Endothelial cell of umbilical vein (primary cell): ENCODE results near the gene RFPL1. TPM values are rescaled to one million over a fixed set of nuclear protein-coding genes. Genes with fewer than 3 reads are reported as not detected.

Experiments
- BruUV-seq: library from RNA; stranded (reverse); fragments of 400-500 nt; replicated peaks from 2 replicates; lab custom pipeline; 2021; lab: Mats Ljungman, UMichigan
- CTCF ChIA-PET: fragments of 300-600, 350-600 bp; sonication (Branson Sonifier 250); formaldehyde crosslinking; loops from one replicate; lab custom pipeline; 2021; ENCODE audit warnings: antibody characterized with exemption, inconsistent platforms; lab: Charles Lee
- POLR2A ChIA-PET: fragments of 300-600, 350-600 bp; sonication (Branson Sonifier 250); formaldehyde crosslinking; loops from one replicate; lab custom pipeline; 2021; ENCODE audit warnings: antibody characterized with exemption, inconsistent platforms; lab: Charles Lee
- DNase-seq: peaks from one replicate; pipeline ENCODE4 v3.0.0-alpha.2; 2011; ENCODE audit warnings: low read depth, low spot score
- FAIRE-seq: peaks from 2 replicates; lab custom pipeline; 2011; peaks lifted over from hg19 to GRCh38; lab: Jason Lieb, UNC
- H2AFZ ChIP-seq: 2 replicates; pipeline ENCODE4 v1.6.0; 2012; ENCODE audit warnings: low read depth, low read length, control low read depth, inconsistent platforms
- H3K27ac ChIP-seq: 2 replicates; pipeline ENCODE4 v1.5.1; 2011; ENCODE audit warnings: low read depth, mild to moderate bottlenecking, control low read depth, low read length, moderate library complexity; ENCODE audit not compliant: insufficient read depth
- H3K27me3 ChIP-seq, 2 experiments: 2 replicates each; pipeline versions ENCODE4 v1.6.0 to v1.6.1; 2011; ENCODE audit warnings: low read length in 2 of 2, mixed read lengths in 1 of 2; ENCODE audit not compliant: control insufficient read depth in 2 of 2, insufficient read depth in 2 of 2
- H3K36me3 ChIP-seq, 2 experiments: 2 replicates in 1 of 2; 3 replicates in 1 of 2; pipeline ENCODE4 v1.5.1; 2011; ENCODE audit warnings: low read length in 2 of 2, mild to moderate bottlenecking in 1 of 2, moderate library complexity in 1 of 2; ENCODE audit not compliant: control insufficient read depth in 2 of 2, insufficient read depth in 2 of 2; ENCODE audit errors: extremely low read depth in 1 of 2
- H3K4me1 ChIP-seq: 3 replicates; pipeline ENCODE4 v1.5.1; 2011; ENCODE audit warnings: mild to moderate bottlenecking, low read length; ENCODE audit not compliant: control insufficient read depth, insufficient read depth; ENCODE audit errors: extremely low read depth
- H3K4me2 ChIP-seq: 2 replicates; pipeline ENCODE4 v1.6.1; 2011; ENCODE audit warnings: low read length, control low read depth, mixed read lengths; ENCODE audit not compliant: insufficient read depth
- H3K4me3 ChIP-seq, 3 experiments: fragments of 200-600 bp in 1 of 3; sonication (generic), shearing (Covaris generic) in 1 of 3; replicated peaks in 1 of 3; 2 replicates each; pipeline ENCODE4 v1.5.1; 2011 to 2016; ENCODE audit warnings: control low read depth in 3 of 3, low read length in 3 of 3, mild to moderate bottlenecking in 2 of 3, inconsistent platforms in 1 of 3, low read depth in 1 of 3, moderate library complexity in 1 of 3; ENCODE audit not compliant: insufficient read depth in 1 of 3
- H3K79me2 ChIP-seq: 2 replicates; pipeline ENCODE4 v1.6.0; 2012; ENCODE audit warnings: low read length, inconsistent platforms; ENCODE audit not compliant: control insufficient read depth, insufficient read depth
- H3K9ac ChIP-seq: replicated peaks from 2 replicates; pipeline ENCODE3; 2011; ENCODE audit warnings: low read length, control low read depth; ENCODE audit not compliant: insufficient read depth; ENCODE audit errors: extremely low read depth
- H3K9me1 ChIP-seq: replicated peaks from 3 replicates; pipeline ENCODE4 v1.6.0; 2011; ENCODE audit warnings: mild to moderate bottlenecking, low read length; ENCODE audit not compliant: control insufficient read depth, insufficient read depth; ENCODE audit errors: extremely low read depth
- H3K9me3 ChIP-seq: replicated peaks from 2 replicates; pipeline ENCODE4 v1.5.1; 2012; ENCODE audit warnings: low read length, inconsistent platforms; ENCODE audit not compliant: control insufficient read depth, insufficient read depth
- H4K20me1 ChIP-seq: replicated peaks from 2 replicates; pipeline ENCODE3; 2011; ENCODE audit warnings: mild to moderate bottlenecking, low read length; ENCODE audit not compliant: control insufficient read depth, insufficient read depth; ENCODE audit errors: extremely low read depth
- CTCF ChIP-seq, 2 donors: IDR thresholded peaks; 1 replicate in 1 of 2; 2 replicates in 1 of 2; pipeline ENCODE4 v1.5.1; 2011; ENCODE audit warnings: low read length in 2 of 2, mild to moderate bottlenecking in 2 of 2, moderate library complexity in 2 of 2, control low read depth in 1 of 2, inconsistent platforms in 1 of 2, low read depth in 1 of 2; ENCODE audit not compliant: insufficient read depth in 1 of 2; ENCODE audit errors: extremely low read depth in 1 of 2
- EZH2 ChIP-seq: IDR thresholded peaks from 2 replicates; pipeline ENCODE4 v1.6.1; 2012; ENCODE audit warnings: borderline replicate concordance, low read depth, mild to moderate bottlenecking, moderate library complexity, low read length, inconsistent platforms; ENCODE audit not compliant: severe bottlenecking
- FOS ChIP-seq: IDR thresholded peaks from 2 replicates; pipeline ENCODE4 v1.6.1; 2011; ENCODE audit warnings: mild to moderate bottlenecking, low read length, moderate library complexity, borderline replicate concordance; ENCODE audit not compliant: insufficient read depth
- GATA2 ChIP-seq: IDR thresholded peaks from 2 replicates; pipeline ENCODE4 v1.7.0; 2011; ENCODE audit warnings: low read depth, mild to moderate bottlenecking, moderate library complexity, mixed read lengths, low read length; ENCODE audit not compliant: insufficient read length, insufficient read depth
- JUN ChIP-seq: IDR thresholded peaks from 2 replicates; pipeline ENCODE4 v1.6.1; 2011; ENCODE audit warnings: borderline replicate concordance, low read depth; ENCODE audit not compliant: insufficient read length, insufficient read depth
- MAX ChIP-seq: IDR thresholded peaks from 2 replicates; pipeline ENCODE4 v1.6.1; 2011; ENCODE audit not compliant: insufficient read depth, insufficient read length
- MYC ChIP-seq: IDR thresholded peaks from one replicate; pipeline ENCODE4 v1.6.1; 2011; ENCODE audit warnings: mild to moderate bottlenecking, low read depth, low read length
- POLR2A ChIP-seq: IDR thresholded peaks from 2 replicates; pipeline ENCODE4 v1.6.1; 2012; ENCODE audit warnings: low read depth, mild to moderate bottlenecking, control low read depth, low read length
- POLR2AphosphoS5 ChIP-seq: IDR thresholded peaks from 2 replicates; pipeline ENCODE4 v1.6.1; 2012; ENCODE audit warnings: low read depth, mild to moderate bottlenecking, control low read depth, low read length, moderate library complexity; ENCODE audit not compliant: insufficient read depth
- dilution Hi-C: fragments of 300-500 bp; cut with MboI; formaldehyde crosslinking; loops from one replicate; pipeline ENCODE4 v1.15.0; 2019; ENCODE audit warnings: low sequenced_read_pairs; ENCODE audit not compliant: extremely low pct_ligation_motif_present
- intact Hi-C: fragments of 100-400 bp; cut with micrococcal nuclease; formaldehyde crosslinking; loops from one replicate; pipeline ENCODE4 v1.10.0; 2022
- polyA plus RNA-seq, 4 experiments: library from polyadenylated mRNA; depleted of rRNA in 3 of 4; stranded (reverse) in 3 of 4; unstranded in 1 of 4; fragments of >200 nt; gene quantifications; 2 replicates each; pipeline versions ENCODE4 v1.2.1 to v1.2.3, GENCODE V29; 2011 to 2012; ENCODE audit warnings: missing spikeins in 1 of 4
- total RNA-seq: library from RNA; stranded (reverse); gene quantifications from 2 replicates; pipeline ENCODE4 v1.2.3, GENCODE V29; 2021

RFPL1 gene
- total and polyA plus RNA-seq, 2 donors (not counting 3 experiments of a cell fraction or from before 2014, with no cell fraction given) = not detected

- intact Hi-C loops = no loop called here
- Histone ChIP-seq H3K4me2 (no peak overlapping the region), H3K4me1 (no peaks in the 10 kb centered on the region), H4K20me1 (no peaks in the 10 kb centered on the region), H2AFZ (no peak overlapping the region), H3K9me1 (no peaks in the 10 kb centered on the region), H3K36me3 (no peaks in the 10 kb centered on the region), H3K27me3 (no peaks in the 10 kb centered on the region), H3K4me3 (no peak overlapping the region), H3K9ac (no peak overlapping the region), H3K79me2 (no peaks in the 10 kb centered on the region), H3K9me3 (no peaks in the 10 kb centered on the region), H3K27ac (no peak overlapping the region)
- ChIA-PET CTCF (no interaction called here), POLR2A (no interaction called here)
- dilution Hi-C loops = no loop called here
- FAIRE-seq = no peak
- no TSS peak for BruUV-seq
- no peak for DNase-seq
- TF ChIP-seq FOS (no peak), GATA2 (no peak), JUN (no peak), POLR2A (no peak), CTCF (IDR thresholded peaks at IDR 0.05; ENCODE audit: extremely low read depth in 1 of 2, insufficient read depth in 1 of 2, low read depth in 1 of 2, low read length in 2 of 2) (no peak), POLR2AphosphoS5 (no peak), MAX (no peak), MYC (no peak), EZH2 (no peak)
These were observed 11.8 kb downstream of the RFPL1 start for GRCh38 chr22:29450222-29450621.
